K562 (cell line): ENCODE results near the gene ZEB2. TPM values are rescaled to one million over a fixed set of nuclear protein-coding genes. Genes with fewer than 3 reads are reported as not detected.

ENCODE experiments used
- ATAC-seq: fragments of 200-7000 bp; cut with Tn5 transposase; 3 replicates; pipeline ENCODE4 v1.9.1; 2020; ENCODE audit warnings: moderate library complexity
- BruUV-seq: library from RNA; stranded (reverse); fragments of 400-500 nt; replicated peaks from 2 replicates; lab custom pipeline; 2021; lab: Mats Ljungman, UMichigan
- CTCF ChIA-PET: fragments of 300-600 bp; formaldehyde crosslinking; extraction: SDS; loops from one replicate; lab custom pipeline; 2021; ENCODE audit warnings: low intra/inter-chr PET ratio; lab: Yijun Ruan, JAX
- POLR2A ChIA-PET: fragments of 300-600, 350-650 bp; sonication (Branson Sonifier 250); formaldehyde crosslinking; extraction: SDS; loops from one replicate; lab custom pipeline; 2021; ENCODE audit warnings: antibody characterized with exemption, inconsistent platforms; lab: Yijun Ruan, JAX
- DNase-seq, 4 experiments: peaks; one replicate each; pipeline versions ENCODE4 v3.0.0 to v3.0.0-alpha.2; 2011 to 2018; ENCODE audit warnings: low spot score in 3 of 4, mixed read lengths in 3 of 4; ENCODE audit errors: extremely low read depth in 1 of 4
- FAIRE-seq: peaks from 2 replicates; lab custom pipeline; 2011; peaks lifted over from hg19 to GRCh38; lab: Jason Lieb, UNC
- H2AFZ ChIP-seq: 2 replicates; pipeline ENCODE4 v1.6.0; 2011; ENCODE audit warnings: low read depth, low read length, control low read depth, inconsistent platforms
- H3K27ac ChIP-seq: fragments of 200-600 bp; 3 replicates; pipeline ENCODE4 v1.8.0; 2011; ENCODE audit warnings: low read depth, mild to moderate bottlenecking, control low read depth, inconsistent platforms, low read length, moderate library complexity, mixed read lengths; ENCODE audit errors: extremely low read depth
- H3K27me3 ChIP-seq, 2 experiments: fragments of 300-600 bp in 1 of 2; 2 replicates in 1 of 2; 3 replicates in 1 of 2; pipeline versions ENCODE4 v1.6.0 to v1.8.0; 2011; ENCODE audit warnings: inconsistent platforms in 2 of 2, low read length in 2 of 2, mild to moderate bottlenecking in 1 of 2, mixed read lengths in 1 of 2, moderate library complexity in 1 of 2; ENCODE audit not compliant: control insufficient read depth in 2 of 2, insufficient read depth in 2 of 2
- H3K36me3 ChIP-seq: fragments of 300-600 bp; 3 replicates; pipeline ENCODE4 v1.8.0; 2011; ENCODE audit warnings: mild to moderate bottlenecking, low read length, inconsistent platforms; ENCODE audit not compliant: control insufficient read depth, insufficient read depth
- H3K4me1 ChIP-seq, 2 experiments: fragments of 200-600 bp in 1 of 2; replicated peaks in 1 of 2; 2 replicates in 1 of 2; 3 replicates in 1 of 2; pipeline versions ENCODE4 v1.5.1 to v1.8.0; 2011; ENCODE audit warnings: inconsistent platforms in 2 of 2, low read length in 2 of 2, mild to moderate bottlenecking in 1 of 2, mixed read lengths in 1 of 2, moderate library complexity in 1 of 2; ENCODE audit not compliant: control insufficient read depth in 2 of 2, insufficient read depth in 2 of 2
- H3K4me2 ChIP-seq: 2 replicates; pipeline ENCODE4 v1.6.1; 2011; ENCODE audit warnings: low read length, control low read depth, inconsistent platforms, mixed read lengths; ENCODE audit not compliant: insufficient read depth
- H3K4me3 ChIP-seq: fragments of 200-600 bp; sonication (generic), shearing (Covaris generic); 2 replicates; pipeline ENCODE4 v1.5.1; 2016; ENCODE audit warnings: control low read depth, inconsistent platforms
- H3K79me2 ChIP-seq: fragments of 200-600 bp; 3 replicates; pipeline ENCODE4 v1.8.0; 2011; ENCODE audit warnings: low read length, inconsistent platforms; ENCODE audit not compliant: control insufficient read depth, insufficient read depth
- H3K9ac ChIP-seq, 2 experiments: 2 replicates each; pipeline versions ENCODE4 v1.6.0 to v1.6.1; 2011; ENCODE audit warnings: low read depth in 2 of 2, low read length in 2 of 2, control low read depth in 1 of 2, inconsistent platforms in 1 of 2, mild to moderate bottlenecking in 1 of 2, mixed read lengths in 1 of 2; ENCODE audit not compliant: insufficient read depth in 1 of 2
- H3K9me1 ChIP-seq: one replicate; pipeline ENCODE4 v1.6.0; 2011; ENCODE audit warnings: inconsistent platforms, mild to moderate bottlenecking, low read length, moderate library complexity; ENCODE audit not compliant: control insufficient read depth, insufficient read depth
- H3K9me3 ChIP-seq: replicated peaks from 2 replicates; pipeline ENCODE4 v1.5.1; 2011; ENCODE audit warnings: low read depth, low read length, inconsistent platforms; ENCODE audit not compliant: control insufficient read depth, insufficient read depth
- H4K20me1 ChIP-seq: replicated peaks from 2 replicates; pipeline ENCODE4 v1.6.1; 2011; ENCODE audit warnings: low read length, inconsistent platforms, mixed read lengths; ENCODE audit not compliant: control insufficient read depth, insufficient read depth
- ARID1B ChIP-seq: fragments of 450-650 bp; IDR thresholded peaks from 2 replicates; pipeline ENCODE4 v1.6.1; 2016; ENCODE audit warnings: antibody characterized with exemption, mild to moderate bottlenecking, inconsistent platforms
- ESRRA ChIP-seq: fragments of 450-650 bp; IDR thresholded peaks from 2 replicates; pipeline ENCODE4 v1.6.1; 2014; ENCODE audit warnings: low read depth, mild to moderate bottlenecking, moderate library complexity, borderline replicate concordance
- MXD1 ChIP-seq: fragments of 250-450 bp; sonication (Bioruptor Pico); IDR thresholded peaks from 2 replicates; pipeline ENCODE4 v1.8.0; 2021; ENCODE audit warnings: borderline replicate concordance, mild to moderate bottlenecking, moderate library complexity; ENCODE audit not compliant: poor library complexity, severe bottlenecking
- REST ChIP-seq, 2 experiments: fragments of 450-650 bp; formaldehyde crosslinking in 1 of 2; IDR thresholded peaks; 2 replicates each; pipeline versions ENCODE4 v1.4.0 to v1.6.1; 2014 to 2020; ENCODE audit warnings: mild to moderate bottlenecking in 2 of 2, borderline replicate concordance in 1 of 2, low read depth in 1 of 2
- WGBS: fragments of 100-300 bp; shearing (Covaris generic); methylation state at CpG from one replicate; pipeline ENCODE4 v1.1.6; 2016; ENCODE audit warnings: low coverage, mixed read lengths; ENCODE audit not compliant: insufficient coverage; ENCODE audit errors: missing lambda C conversion rate; 5-methylcytosine and 5-hydroxymethylcytosine counted together
- in situ Hi-C: fragments of 300-500 bp; cut with MboI; formaldehyde crosslinking; loops from 4 replicates; pipeline ENCODE4 v1.15.0; 2018; ENCODE audit warnings: inconsistent platforms, mixed read lengths
- intact Hi-C: fragments of 100-400 bp; cut with micrococcal nuclease; formaldehyde crosslinking; loops from 2 replicates; pipeline ENCODE4 v1.14.2; 2022
- polyA plus RNA-seq, 8 experiments: library from polyadenylated mRNA; depleted of rRNA in 4 of 8; stranded (reverse) in 5 of 8; unstranded in 3 of 8; fragments of >200 nt; fragmentation: Nextera tagmentation in 2 of 8; fragmentation: Illumina TruSeq in 1 of 8; extraction: Ambion mirVana in 2 of 8; extraction: Trizol in 1 of 8; gene quantifications; 2 replicates each; pipeline versions ENCODE4 v1.2.1 to v1.2.3, GENCODE V29; 2011 to 2014; ENCODE audit warnings: inconsistent platforms in 1 of 8, missing spikeins in 1 of 8
- total RNA-seq, 7 experiments: library from RNA; depleted of rRNA in 6 of 7; stranded (reverse); fragments of >200 nt in 6 of 7; fragmentation: Illumina TruSeq in 2 of 7; extraction: Trizol in 2 of 7; gene quantifications; 2 replicates each; pipeline versions ENCODE4 v1.2.1 to v1.2.3, GENCODE V29; 2011 to 2021; ENCODE audit warnings: low replicate concordance in 1 of 7
- TF ChIP-seq, protein P1 (sequence below): fragments of 450-650 bp; IDR thresholded peaks from one replicate; pipeline ENCODE4 v1.6.1; 2018; ENCODE audit warnings: mild to moderate bottlenecking, moderate library complexity; ENCODE audit not compliant: partially characterized antibody
- TF ChIP-seq, protein P2 (sequence below): IDR thresholded peaks from 2 replicates; pipeline ENCODE4 v1.6.1; 2011; ENCODE audit warnings: borderline replicate concordance, low read depth, mild to moderate bottlenecking, moderate library complexity, low read length; ENCODE audit not compliant: insufficient read depth, poor library complexity, severe bottlenecking

ZEB2 gene
- total and polyA plus RNA-seq, 9 of the 15 experiments (the other 6 are each of a cell fraction or from before 2014, with no cell fraction given), result 15.1 to 113 (median 72.3) TPM

GRCh38 chr2:144376460-144376859 lies 143.5 kb downstream of the ZEB2 start (continued):
- TF ChIP-seq, protein P1, sequence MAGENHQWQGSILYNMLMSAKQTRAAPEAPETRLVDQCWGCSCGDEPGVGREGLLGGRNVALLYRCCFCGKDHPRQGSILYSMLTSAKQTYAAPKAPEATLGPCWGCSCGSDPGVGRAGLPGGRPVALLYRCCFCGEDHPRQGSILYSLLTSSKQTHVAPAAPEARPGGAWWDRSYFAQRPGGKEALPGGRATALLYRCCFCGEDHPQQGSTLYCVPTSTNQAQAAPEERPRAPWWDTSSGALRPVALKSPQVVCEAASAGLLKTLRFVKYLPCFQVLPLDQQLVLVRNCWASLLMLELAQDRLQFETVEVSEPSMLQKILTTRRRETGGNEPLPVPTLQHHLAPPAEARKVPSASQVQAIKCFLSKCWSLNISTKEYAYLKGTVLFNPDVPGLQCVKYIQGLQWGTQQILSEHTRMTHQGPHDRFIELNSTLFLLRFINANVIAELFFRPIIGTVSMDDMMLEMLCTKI, result no peak

DNA sequence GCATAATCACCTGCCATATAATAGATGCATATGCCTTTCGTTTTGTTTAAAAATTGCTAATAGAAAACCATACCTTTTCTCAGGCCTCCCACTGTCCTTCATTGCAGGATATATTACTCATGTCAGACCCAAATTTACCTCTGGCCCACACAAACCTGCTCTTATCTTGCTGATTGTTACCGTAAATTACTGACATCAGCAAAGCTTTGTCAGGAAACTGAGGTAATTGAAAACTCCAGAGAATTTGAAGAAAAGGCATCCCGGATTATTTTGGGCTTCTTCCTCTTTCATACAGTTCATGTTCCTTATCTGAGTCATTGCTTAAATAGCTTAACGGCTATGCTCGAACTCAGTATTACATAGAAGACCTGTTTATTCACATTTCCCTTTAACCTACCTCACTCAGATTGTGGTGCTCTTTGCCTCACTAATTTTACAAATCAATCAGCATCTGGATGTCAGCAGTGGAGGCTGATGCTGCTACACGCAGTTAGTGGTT lies 145.7 kb downstream of the ZEB2 start:
- DNase-seq, result no peak
- in situ Hi-C loops (no loop called here), intact Hi-C loops (loop anchor here (5.0 kb wide), 3 partner anchors 42 to 208 kb away; a partner anchor contains a TSS)
- H3K36me3 ChIP-seq, result no peaks in the 10 kb centered on the region
- BruUV-seq, result no TSS peak
- peaks cover 4 to 72% of the 10 kb centered on the region in 2 experiments for H3K4me1 ChIP-seq
- peak overlapping the region; percentile 93 for H2AFZ ChIP-seq
- H3K79me2 ChIP-seq, result no peaks in the 10 kb centered on the region
- CTCF ChIA-PET, result no interaction called here
- H3K9ac ChIP-seq, result peak overlapping the region in 1 of 2 experiments; percentile 29; a peak in 1 of 4 replicates
- no peaks in the 10 kb centered on the region for H3K9me1 ChIP-seq
- 11% methylated on average over 6 of the region's 6 CpGs for WGBS
- no peaks in the 10 kb centered on the region for H4K20me1 ChIP-seq
- H3K27me3 ChIP-seq, result no peaks in the 10 kb centered on the region
- FAIRE-seq, result no peak
- POLR2A ChIA-PET, result no interaction called here
- H3K4me2 ChIP-seq, result peak overlapping the region; percentile 45; the same call in 1 of the 2 replicates
- no peak overlapping the region for H3K4me3 ChIP-seq
- peak overlapping the region; percentile 41; the same call in 2 of the 3 replicates for H3K27ac ChIP-seq
- ATAC-seq, result no peak
- H3K9me3 ChIP-seq, result no peaks in the 10 kb centered on the region
- TF ChIP-seq MXD1 (CRISPR knock-in tag) (no peak), ESRRA (no peak), ARID1B (0 out of 2 replicates have a peak, but pooled peaks have one; percentile 15), REST (IDR thresholded peaks at IDR 0.05; ENCODE audit: borderline replicate concordance) (no peak), REST (CRISPR knock-in tag; IDR thresholded peaks at IDR 0.05; ENCODE audit: low read depth) (no peak)
- TF ChIP-seq, protein P2, sequence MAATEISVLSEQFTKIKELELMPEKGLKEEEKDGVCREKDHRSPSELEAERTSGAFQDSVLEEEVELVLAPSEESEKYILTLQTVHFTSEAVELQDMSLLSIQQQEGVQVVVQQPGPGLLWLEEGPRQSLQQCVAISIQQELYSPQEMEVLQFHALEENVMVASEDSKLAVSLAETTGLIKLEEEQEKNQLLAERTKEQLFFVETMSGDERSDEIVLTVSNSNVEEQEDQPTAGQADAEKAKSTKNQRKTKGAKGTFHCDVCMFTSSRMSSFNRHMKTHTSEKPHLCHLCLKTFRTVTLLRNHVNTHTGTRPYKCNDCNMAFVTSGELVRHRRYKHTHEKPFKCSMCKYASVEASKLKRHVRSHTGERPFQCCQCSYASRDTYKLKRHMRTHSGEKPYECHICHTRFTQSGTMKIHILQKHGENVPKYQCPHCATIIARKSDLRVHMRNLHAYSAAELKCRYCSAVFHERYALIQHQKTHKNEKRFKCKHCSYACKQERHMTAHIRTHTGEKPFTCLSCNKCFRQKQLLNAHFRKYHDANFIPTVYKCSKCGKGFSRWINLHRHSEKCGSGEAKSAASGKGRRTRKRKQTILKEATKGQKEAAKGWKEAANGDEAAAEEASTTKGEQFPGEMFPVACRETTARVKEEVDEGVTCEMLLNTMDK, result no peak
